ENCODE data around the gene NEIL3.

GRCh38 chr4:177264788-177265422 lies 44.8 kb upstream of the NEIL3 start:
- TF ChIP-seq, protein P1, sequence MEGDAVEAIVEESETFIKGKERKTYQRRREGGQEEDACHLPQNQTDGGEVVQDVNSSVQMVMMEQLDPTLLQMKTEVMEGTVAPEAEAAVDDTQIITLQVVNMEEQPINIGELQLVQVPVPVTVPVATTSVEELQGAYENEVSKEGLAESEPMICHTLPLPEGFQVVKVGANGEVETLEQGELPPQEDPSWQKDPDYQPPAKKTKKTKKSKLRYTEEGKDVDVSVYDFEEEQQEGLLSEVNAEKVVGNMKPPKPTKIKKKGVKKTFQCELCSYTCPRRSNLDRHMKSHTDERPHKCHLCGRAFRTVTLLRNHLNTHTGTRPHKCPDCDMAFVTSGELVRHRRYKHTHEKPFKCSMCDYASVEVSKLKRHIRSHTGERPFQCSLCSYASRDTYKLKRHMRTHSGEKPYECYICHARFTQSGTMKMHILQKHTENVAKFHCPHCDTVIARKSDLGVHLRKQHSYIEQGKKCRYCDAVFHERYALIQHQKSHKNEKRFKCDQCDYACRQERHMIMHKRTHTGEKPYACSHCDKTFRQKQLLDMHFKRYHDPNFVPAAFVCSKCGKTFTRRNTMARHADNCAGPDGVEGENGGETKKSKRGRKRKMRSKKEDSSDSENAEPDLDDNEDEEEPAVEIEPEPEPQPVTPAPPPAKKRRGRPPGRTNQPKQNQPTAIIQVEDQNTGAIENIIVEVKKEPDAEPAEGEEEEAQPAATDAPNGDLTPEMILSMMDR (IDR thresholded peaks at IDR 0.05): no peak
- no peak for TF ChIP-seq POLR2A (IDR thresholded peaks at IDR 0.05)

Data from testis (tissue), 2 donors.